ENCODE data around the gene COBL. TPM values are rescaled to one million over a fixed set of nuclear protein-coding genes. Genes with fewer than 3 reads are reported as not detected.

Gene COBL
- total RNA-seq, 1 experiment from 2014 or later: 51.4 TPM

DNA sequence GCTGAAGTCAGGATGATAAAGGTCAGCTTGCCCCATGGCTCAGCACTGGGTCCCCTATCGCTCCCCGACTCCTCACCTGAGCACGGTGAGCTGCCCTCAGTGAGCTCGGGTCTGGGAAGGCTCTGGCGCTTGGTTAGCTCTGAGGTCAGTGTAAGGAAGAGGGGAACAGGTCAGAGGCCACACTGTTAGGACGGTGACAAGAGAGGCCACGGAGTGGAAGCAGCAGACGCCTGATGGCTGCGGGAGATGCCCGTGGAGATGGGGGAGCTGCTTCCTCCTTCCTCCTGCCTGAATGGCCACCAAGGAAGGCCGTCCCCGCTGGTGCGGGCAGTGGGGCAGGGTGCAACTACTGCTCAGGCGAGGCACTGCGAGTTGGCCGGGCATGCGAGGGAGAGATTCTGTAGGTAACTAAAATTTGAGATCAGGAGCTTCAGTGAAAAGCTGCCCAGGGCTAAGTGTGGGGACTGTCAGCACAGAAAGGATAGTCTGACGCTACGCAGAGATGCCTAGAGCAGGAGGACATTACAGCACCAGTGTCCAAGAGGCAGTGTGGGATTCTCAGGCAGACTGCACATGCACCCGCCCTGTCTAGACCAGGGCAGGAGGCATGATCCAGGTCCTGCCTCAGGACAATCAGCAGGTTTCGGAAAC is 302.6 kb downstream of the COBL start:
- Histone ChIP-seq H3K9me2 (ENCODE audit: insufficient read depth) (no peaks in the 10 kb centered on the region), H4K20me1 (ENCODE audit: insufficient read depth) (no peaks in the 10 kb centered on the region), H3K27me3 (ENCODE audit: insufficient read depth, low read depth) (no peaks in the 10 kb centered on the region), H3K27ac (no peak overlapping the region), H3K36me3 (ENCODE audit: low read depth) (no peaks in the 10 kb centered on the region), H3K4me2 (no peak overlapping the region), H3K79me2 (ENCODE audit: low read depth) (no peaks in the 10 kb centered on the region), H3K4me1 (replicated peaks; ENCODE audit: insufficient read depth) (peaks cover 13% of the 10 kb centered on the region), H2AFZ (no peak overlapping the region), H3K9me3 (ENCODE audit: insufficient read depth, low read depth) (no peaks in the 10 kb centered on the region), H3K4me3 (no peak overlapping the region), H3F3A (ENCODE audit: insufficient read depth, low read depth) (0 out of 2 replicates have a peak, but pooled peaks cover under 1% of the 10 kb centered on the region)
- TF ChIP-seq, protein P1, sequence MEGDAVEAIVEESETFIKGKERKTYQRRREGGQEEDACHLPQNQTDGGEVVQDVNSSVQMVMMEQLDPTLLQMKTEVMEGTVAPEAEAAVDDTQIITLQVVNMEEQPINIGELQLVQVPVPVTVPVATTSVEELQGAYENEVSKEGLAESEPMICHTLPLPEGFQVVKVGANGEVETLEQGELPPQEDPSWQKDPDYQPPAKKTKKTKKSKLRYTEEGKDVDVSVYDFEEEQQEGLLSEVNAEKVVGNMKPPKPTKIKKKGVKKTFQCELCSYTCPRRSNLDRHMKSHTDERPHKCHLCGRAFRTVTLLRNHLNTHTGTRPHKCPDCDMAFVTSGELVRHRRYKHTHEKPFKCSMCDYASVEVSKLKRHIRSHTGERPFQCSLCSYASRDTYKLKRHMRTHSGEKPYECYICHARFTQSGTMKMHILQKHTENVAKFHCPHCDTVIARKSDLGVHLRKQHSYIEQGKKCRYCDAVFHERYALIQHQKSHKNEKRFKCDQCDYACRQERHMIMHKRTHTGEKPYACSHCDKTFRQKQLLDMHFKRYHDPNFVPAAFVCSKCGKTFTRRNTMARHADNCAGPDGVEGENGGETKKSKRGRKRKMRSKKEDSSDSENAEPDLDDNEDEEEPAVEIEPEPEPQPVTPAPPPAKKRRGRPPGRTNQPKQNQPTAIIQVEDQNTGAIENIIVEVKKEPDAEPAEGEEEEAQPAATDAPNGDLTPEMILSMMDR (conservative IDR thresholded peaks at IDR 0.05): no peak
- no peak for TF ChIP-seq EZH2 (IDR thresholded peaks at IDR 0.05; ENCODE audit: low read depth)
- no TSS peak for BruUV-seq (replicated peaks)
- ChIA-PET CTCF (no interaction called here), POLR2A (ENCODE audit: unreplicated experiment) (interaction anchor here (0.6 to 0.9 kb wide), 2 partner anchors 32 to 64 kb away, joined by 4 to 10 read pairs; no protein-coding TSS in a partner anchor)
- no peak for DNase-seq
- intact Hi-C loops (cut with micrococcal nuclease; ENCODE audit: unreplicated experiment): no loop called here

DNA sequence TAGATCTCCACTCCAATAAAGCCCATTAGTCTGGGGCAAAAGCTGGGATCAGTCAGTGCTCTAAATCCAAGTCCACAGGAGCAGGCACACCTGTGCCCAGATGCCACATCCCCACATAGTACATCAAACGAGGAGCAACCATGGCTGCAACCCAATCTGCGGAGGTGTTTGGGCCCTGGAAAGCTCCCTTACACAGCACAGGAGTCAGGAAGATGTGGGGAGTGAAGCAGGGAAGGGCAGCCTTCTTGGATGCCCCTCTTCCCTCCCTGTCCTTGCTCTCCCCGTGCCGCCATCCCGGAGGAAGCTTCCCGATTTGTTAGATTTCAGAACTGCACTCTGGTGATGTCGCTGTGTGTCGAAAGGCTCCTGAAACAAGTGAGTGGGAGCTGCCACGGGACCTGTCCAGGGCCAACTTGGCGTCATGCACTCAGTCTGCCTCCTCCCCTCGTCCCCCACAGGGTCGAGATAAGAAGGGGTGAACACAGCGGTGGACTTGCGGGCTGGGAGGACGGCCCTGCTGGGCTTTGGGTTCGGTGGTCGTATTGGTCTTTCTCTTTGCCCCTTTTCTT is 303.3 kb downstream of the COBL start:
- Histone ChIP-seq H3K4me3 (no peak overlapping the region), H3K27ac (no peak overlapping the region), H3K4me1 (replicated peaks; ENCODE audit: insufficient read depth) (peaks cover 13% of the 10 kb centered on the region), H3K36me3 (ENCODE audit: low read depth) (no peaks in the 10 kb centered on the region), H2AFZ (no peak overlapping the region), H3K9me3 (ENCODE audit: insufficient read depth, low read depth) (no peaks in the 10 kb centered on the region), H3K9me2 (ENCODE audit: insufficient read depth) (no peaks in the 10 kb centered on the region), H3K4me2 (no peak overlapping the region), H4K20me1 (ENCODE audit: insufficient read depth) (no peaks in the 10 kb centered on the region), H3F3A (ENCODE audit: insufficient read depth, low read depth) (no peaks in the 10 kb centered on the region), H3K27me3 (ENCODE audit: insufficient read depth, low read depth) (no peaks in the 10 kb centered on the region), H3K79me2 (ENCODE audit: low read depth) (no peaks in the 10 kb centered on the region)
- TF ChIP-seq, protein P1 (conservative IDR thresholded peaks at IDR 0.05): no peak
- TF ChIP-seq EZH2 (IDR thresholded peaks at IDR 0.05; ENCODE audit: low read depth): no peak
- intact Hi-C loops (cut with micrococcal nuclease; ENCODE audit: unreplicated experiment): no loop called here
- ChIA-PET POLR2A (ENCODE audit: unreplicated experiment) (no interaction called here), CTCF (no interaction called here)
- no peak for DNase-seq
- no TSS peak for BruUV-seq (replicated peaks)

DNA sequence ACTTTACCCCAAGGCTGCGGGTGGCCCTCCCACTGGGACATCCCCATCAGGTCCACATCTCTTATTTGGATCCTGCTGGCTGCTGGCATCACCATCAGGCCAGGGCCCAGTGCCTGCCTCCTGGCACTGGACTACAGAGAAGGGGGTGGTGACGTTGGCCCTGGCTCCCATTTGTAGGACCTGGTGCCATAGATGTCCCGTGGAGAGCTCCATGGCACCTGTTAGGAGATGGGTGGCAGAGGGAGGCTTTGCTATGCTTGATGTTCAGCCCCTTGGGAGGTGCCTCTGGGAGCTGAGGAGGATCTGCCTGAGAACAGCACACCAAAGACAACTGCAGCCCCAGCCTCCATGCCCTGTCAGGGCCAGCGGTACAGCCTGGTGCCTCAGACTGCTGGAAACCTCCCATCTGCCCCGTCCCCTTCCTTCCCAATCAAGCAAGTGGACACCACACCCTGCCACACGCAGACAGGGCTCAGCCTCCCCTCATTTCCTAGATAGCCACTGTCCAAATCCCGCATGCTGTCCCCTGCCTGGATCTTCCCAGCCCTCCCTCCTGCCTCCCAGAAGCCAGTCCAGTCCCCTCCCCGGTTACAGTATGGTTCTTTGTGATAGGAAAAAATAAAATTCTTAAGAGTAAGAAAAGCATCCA is 303.9 kb downstream of the COBL start:
- intact Hi-C loops (cut with micrococcal nuclease; ENCODE audit: unreplicated experiment): no loop called here
- no peak overlapping the region for H3K27ac ChIP-seq
- DNase-seq: no peak
- BruUV-seq (replicated peaks): no TSS peak
- no peak overlapping the region for H3K4me3 ChIP-seq
- no peaks in the 10 kb centered on the region for H3K9me3 ChIP-seq (ENCODE audit: insufficient read depth, low read depth)
- no peak overlapping the region for H3K4me2 ChIP-seq
- POLR2A ChIA-PET (ENCODE audit: unreplicated experiment): no interaction called here
- no peaks in the 10 kb centered on the region for H3K36me3 ChIP-seq (ENCODE audit: low read depth)
- CTCF ChIA-PET: no interaction called here
- no peak overlapping the region for H2AFZ ChIP-seq
- no peaks in the 10 kb centered on the region for H3F3A ChIP-seq (ENCODE audit: insufficient read depth, low read depth)
- no peaks in the 10 kb centered on the region for H3K9me2 ChIP-seq (ENCODE audit: insufficient read depth)
- no peak for TF ChIP-seq EZH2 (IDR thresholded peaks at IDR 0.05; ENCODE audit: low read depth)
- TF ChIP-seq, protein P1 (conservative IDR thresholded peaks at IDR 0.05): no peak
- peaks cover 13% of the 10 kb centered on the region for H3K4me1 ChIP-seq (replicated peaks; ENCODE audit: insufficient read depth)
- H3K79me2 ChIP-seq (ENCODE audit: low read depth): no peaks in the 10 kb centered on the region
- no peaks in the 10 kb centered on the region for H3K27me3 ChIP-seq (ENCODE audit: insufficient read depth, low read depth)
- no peaks in the 10 kb centered on the region for H4K20me1 ChIP-seq (ENCODE audit: insufficient read depth)
